Putamen (tissue), 1 donor: ENCODE data around the gene ZDHHC3.
"Not testable (repeated sequence)": the region's sequence is repeated elsewhere in the genome, so short reads cannot be mapped to it uniquely, and the experiment has no call there.

Experiments used
- DNase-seq: peaks from one replicate; pipeline ENCODE4 v3.0.0-alpha.2; 2016; ENCODE audit warnings: low spot score

The ZDHHC3 gene

GRCh38 chr3:44963571-44964325, 12.2 kb downstream of the ZDHHC3 start:
- DNase-seq: no peak

DNA sequence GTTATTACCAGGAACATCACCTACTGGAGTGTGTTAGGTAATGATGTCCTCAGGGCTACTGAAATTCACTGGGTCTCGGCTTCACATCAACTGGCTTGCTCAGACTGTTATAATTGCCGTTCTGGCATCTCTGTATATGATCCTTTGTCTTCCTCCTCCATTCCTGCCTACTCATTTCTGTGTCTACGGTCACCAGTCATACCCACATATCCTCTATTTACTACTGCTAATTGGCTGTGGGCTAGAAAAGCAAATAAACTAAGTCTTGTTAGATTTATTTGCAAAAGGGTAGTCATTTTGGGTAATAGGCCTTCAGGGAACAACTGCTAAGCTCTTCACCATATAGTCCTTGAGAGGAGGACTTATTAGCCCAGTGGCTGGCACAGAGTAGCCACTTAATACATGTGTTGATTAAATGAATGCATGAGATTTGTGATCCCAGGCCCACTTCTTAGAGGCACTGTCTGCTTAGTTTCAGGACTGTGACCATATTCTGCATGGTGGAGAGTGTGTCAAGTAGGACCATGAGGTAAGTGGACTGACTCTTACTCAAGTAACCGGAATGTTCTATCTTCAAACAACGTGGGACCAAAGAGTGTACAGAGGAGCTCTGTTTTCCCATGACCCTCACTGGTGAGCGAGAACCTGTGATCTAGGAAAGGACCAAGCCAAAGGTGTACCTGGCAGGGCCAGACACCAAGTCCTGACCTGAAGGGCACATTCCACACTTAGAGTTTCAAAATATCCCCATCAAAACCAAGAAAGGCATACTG, 13.2 kb downstream of the ZDHHC3 start:
- DNase-seq: no peak

DNA sequence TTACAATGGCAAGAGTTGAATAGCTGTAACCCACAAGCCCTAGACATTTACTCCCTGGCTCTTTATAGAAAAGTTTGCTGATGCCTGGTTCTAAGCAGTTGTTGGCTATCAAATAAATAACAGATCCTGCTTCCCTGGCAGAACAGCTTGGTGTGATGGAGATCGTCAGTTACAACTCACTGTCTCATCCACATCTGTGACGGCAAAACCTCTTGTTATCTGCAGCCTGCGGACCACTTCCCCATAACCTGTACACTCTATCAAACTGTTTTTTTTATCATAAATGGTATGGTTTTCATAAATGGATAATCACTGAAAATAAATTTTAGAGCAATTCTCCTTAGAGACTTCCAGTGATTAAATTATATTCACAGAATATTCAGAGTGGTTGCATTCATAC, 14.1 kb downstream of the ZDHHC3 start:
- no peak for DNase-seq

GRCh38 chr3:44960387-44961026, 15.5 kb downstream of the ZDHHC3 start:
- DNase-seq: no peak

- DNase-seq: no peak
Observed at GRCh38 chr3:44958386-44958785, 17.6 kb downstream of the ZDHHC3 start.

DNA sequence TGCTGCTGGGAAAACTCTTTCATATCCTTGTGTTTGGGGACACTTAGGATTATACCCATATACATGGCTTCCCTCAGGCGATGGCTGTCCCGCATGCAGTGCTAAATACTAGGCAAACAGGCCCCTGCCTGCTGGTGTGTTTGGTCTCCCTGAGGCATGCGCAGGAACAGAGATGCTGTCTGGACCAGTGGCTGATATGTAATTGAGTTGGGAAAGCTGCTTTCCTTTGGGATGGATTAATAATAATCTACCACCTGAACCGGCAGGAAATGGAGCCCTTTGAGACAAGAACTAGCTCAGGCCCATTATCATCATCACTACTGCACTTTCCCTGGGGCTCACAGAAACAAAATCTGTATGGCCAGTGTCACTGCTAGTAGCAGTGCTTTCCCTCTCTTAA, 18.0 kb downstream of the ZDHHC3 start:
- DNase-seq: no peak

- no peak for DNase-seq
Observed at GRCh38 chr3:44955917-44956316, 20.1 kb downstream of the ZDHHC3 start.

DNA sequence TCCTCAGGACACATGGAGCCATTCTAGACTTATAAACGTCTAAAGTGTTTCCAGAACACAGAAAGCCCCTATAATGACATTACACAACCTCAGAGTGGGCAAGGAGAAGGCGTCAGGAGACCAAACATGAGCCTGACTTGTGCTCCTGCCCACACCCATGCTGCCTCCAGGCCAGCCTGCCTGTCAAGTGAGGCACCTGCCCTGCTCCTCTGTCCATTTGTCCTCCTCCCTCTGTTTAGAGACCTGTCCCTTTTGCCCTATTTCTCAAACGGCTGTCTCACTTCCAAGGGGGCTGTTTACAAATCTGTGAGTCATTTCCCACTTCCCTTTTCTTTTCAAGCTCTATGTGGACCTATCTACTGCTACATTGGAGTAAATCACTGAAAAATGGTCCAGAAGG, 21.0 kb downstream of the ZDHHC3 start:
- no peak for DNase-seq

DNA sequence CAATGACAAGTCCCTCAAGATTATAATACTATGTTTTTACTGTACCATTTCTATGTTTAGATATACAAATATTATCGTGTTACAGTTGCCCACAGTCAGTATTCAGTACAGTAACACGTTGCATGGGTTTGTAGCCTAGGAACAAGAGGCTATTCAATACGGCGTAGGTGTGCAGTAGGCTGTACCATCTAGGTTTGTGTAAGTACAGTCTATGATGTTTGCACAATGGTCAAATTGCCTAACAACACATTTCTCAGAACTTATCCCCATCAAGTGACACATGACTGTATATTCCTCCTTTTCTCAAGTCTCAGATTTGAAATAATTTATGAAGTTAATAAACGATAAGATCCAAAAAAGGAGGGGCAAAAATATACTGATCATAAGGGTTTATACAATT, 21.7 kb downstream of the ZDHHC3 start:
- DNase-seq: no peak

DNA sequence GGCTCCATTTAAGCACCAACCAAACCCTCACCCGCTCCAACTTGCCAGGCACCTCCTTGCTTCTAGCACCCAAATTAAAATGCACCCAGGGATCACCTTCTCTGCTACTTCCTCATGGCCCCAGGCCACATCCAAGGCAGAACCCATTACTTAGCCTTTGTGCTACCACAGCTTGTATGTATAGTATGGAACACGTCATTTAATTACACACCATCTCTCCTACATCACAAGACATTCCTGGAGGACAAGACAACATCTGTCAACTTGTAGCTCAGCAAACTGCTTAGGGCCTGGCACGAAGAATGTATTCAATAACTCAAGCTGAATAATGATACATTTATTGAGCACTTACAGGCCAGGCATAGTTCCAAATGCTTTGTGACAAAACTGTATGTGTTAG, 23.3 kb downstream of the ZDHHC3 start:
- no peak for DNase-seq

DNA sequence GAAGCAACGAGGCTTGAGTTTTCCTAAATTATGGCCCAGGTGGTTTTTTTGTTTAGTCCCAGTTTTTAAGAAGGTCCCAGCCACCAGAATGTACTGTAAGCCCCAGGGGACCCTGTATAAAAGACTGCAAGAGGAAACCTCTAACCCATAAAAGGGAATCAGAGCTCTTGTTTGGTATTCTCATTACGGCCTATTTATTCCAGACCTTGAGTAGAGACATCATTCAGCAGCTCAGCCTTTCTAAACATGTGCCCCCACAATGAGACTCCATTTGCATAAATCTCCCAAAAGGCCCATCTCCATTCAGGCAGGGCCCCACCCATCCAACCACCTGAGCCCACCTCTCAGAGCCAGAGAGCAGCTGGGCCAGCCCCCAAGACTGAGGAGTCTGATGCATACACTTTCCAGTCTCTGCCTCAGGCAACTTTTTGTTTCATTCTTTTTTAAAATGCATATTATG, 25.7 kb downstream of the ZDHHC3 start:
- DNase-seq: no peak

- not testable (repeated sequence) for DNase-seq
Observed at GRCh38 chr3:44949770-44950169, 26.2 kb downstream of the ZDHHC3 start.

GRCh38 chr3:44948239-44948638, 27.7 kb downstream of the ZDHHC3 start:
- DNase-seq: no peak

GRCh38 chr3:44942202-44942921, 33.6 kb downstream of the ZDHHC3 start:
- DNase-seq: no peak

GRCh38 chr3:44939581-44940036, 36.4 kb downstream of the ZDHHC3 start:
- peak; percentile 15 for DNase-seq

DNA sequence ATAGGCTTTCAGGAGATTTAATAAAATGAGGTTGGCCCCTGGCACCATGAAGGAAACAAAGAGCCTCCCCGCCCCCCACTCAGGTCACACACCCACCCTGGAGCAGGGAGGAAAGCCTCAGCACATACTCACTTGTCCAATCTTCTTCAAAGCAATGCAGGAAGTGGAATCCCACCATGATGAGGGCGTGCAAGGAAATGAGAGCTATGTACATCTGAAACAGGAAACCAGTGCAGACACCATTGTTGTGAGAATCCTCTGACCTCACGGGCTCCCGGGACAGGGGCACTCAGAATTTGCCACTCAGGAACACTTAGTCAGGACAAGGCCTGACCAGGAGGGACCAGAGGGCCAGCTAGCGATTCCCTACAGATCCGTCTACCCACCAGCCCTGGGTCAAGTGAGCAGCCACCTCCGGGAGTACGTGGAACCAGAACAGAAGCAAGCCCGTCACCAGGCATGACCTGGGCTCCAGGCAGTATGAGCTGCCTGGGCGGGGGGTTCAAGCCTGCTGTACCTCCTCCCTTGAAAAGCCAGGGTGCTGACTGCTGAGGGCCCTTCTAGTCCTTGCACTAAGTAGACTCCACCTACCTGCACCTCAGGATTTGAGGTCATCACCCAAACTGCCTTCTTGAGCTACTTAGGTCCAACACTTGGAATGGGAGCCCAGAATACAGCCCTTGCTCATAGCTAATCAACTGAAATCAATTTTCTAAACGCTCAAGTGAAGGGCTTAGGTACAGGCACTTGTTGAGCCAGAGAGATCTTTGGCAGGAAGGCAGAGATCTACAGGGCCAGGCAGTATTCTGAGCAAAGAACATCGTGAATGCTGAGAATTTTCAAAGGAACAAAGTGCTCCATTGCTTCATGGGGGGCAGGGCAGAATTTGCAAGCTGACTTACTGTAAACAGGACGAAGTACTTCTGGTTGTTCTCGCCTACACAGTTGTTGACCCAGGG, 42.7 kb downstream of the ZDHHC3 start:
- no peak for DNase-seq

- no peak for DNase-seq
Observed at GRCh38 chr3:44932271-44932670, 43.7 kb downstream of the ZDHHC3 start.

- DNase-seq: no peak
Observed at GRCh38 chr3:44931791-44932190, 44.2 kb downstream of the ZDHHC3 start.

DNA sequence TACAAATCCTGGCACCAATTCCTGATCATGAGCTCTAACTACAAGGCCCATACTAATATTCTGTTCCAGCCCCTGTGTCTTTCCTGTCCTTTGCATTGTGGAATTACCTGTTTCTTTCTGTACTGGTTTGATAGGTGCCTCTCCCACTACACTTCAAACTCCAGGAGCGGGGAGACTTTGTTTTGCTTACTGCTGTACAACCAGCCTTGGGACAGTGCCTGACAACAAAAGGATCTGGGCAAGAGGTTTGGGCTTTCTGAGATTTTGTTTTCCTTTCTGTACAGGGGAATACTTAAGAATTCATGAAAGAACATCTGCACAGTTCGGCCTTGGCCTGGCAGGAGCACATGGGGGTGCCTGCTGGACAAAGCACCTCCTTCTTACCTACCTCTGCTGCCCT, 45.1 kb downstream of the ZDHHC3 start:
- no peak for DNase-seq

GRCh38 chr3:44929782-44930181, 46.2 kb downstream of the ZDHHC3 start:
- no peak for DNase-seq

GRCh38 chr3:44927371-44927770, 48.6 kb downstream of the ZDHHC3 start:
- DNase-seq: no peak
